ENCODE results near the gene TAOK2. TPM values are rescaled to one million over a fixed set of nuclear protein-coding genes. Genes with fewer than 3 reads are reported as not detected.
"Not testable (repeated sequence)": the region's sequence is repeated elsewhere in the genome, so short reads cannot be mapped to it uniquely, and the experiment has no call there.

Gene TAOK2
- polyA plus RNA-seq, 6 donors from 2014 or later = 2.3 to 8.5 (median 3.4) TPM

- Mint-ChIP-seq H3K36me3 (peaks cover 0 to 17% of the 10 kb centered on the region in 2 donors), H3K4me3 (no peak overlapping the region), H3K27ac (peak overlapping the region in 1 of 6 donors; percentile 32), H3K4me1 (peaks cover 10 to 26% (median 21%) of the 10 kb centered on the region in 3 donors), H3K9me3 (no peaks in the 10 kb centered on the region), H3K27me3 (peaks cover 0 to 20% (median 18%) of the 10 kb centered on the region in 3 donors)
- DNase-seq = peak; percentile 39
- peak; percentile 72 to 82 for ATAC-seq (ENCODE audit: low read depth in 2 of 2)
Observed at GRCh38 chr16:30005341-30006094, 31.9 kb downstream of the TAOK2 start.

- DNase-seq (no peak), ATAC-seq (ENCODE audit: low read depth in 2 of 2) (no peak)
- H3K27ac Mint-ChIP-seq = no peak overlapping the region
- peaks cover 10 to 29% (median 23%) of the 10 kb centered on the region in 3 donors for H3K4me1 Mint-ChIP-seq
- H3K27me3 Mint-ChIP-seq = peaks cover 0 to 22% (median 18%) of the 10 kb centered on the region in 3 donors
- H3K9me3 Mint-ChIP-seq = no peaks in the 10 kb centered on the region
- H3K4me3 Mint-ChIP-seq = no peak overlapping the region
- H3K36me3 Mint-ChIP-seq = peaks cover 0 to 17% of the 10 kb centered on the region in 2 donors
Observed at GRCh38 chr16:30006095-30006473, 32.4 kb downstream of the TAOK2 start.

GRCh38 chr16:30006659-30007377 lies 33.1 kb downstream of the TAOK2 start:
- Mint-ChIP-seq H3K27ac (peak overlapping the region in 2 of 6 donors; percentile 60 to 90), H3K27me3 (peaks cover under 1 to 26% (median 22%) of the 10 kb centered on the region in 3 donors), H3K9me3 (no peaks in the 10 kb centered on the region), H3K36me3 (peaks cover 0 to 15% of the 10 kb centered on the region in 2 donors), H3K4me1 (peaks cover 11 to 33% (median 25%) of the 10 kb centered on the region in 3 donors), H3K4me3 (peak overlapping the region in 1 of 8 donors; percentile 60)
- ATAC-seq (ENCODE audit: low read depth in 2 of 2) (no peak), DNase-seq (no peak)

DNA sequence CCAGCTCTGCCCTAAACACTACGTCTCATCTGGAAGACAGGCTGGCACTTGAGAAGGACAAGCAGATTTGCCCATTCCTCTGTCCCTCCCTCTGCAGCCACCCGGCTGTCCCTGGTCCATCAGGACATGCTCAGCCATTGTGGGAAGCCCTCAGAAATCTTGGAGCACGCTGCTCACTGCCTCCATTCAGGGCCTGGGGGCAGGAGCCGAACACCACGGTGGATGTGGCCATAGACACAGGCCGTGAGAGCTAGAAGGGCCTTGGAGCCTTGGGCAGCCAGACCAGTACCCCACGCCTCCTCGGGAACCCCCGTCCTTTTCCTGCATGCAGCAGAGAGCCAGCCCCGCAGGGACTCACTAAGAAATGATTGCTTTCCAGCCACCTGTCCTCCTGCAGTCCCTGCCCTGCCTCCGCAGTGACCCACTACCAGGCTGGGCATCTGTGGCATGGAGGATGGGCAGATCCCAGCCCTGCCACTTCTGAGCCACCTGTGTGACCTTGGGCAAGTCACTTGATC lies 33.8 kb downstream of the TAOK2 start:
- ATAC-seq (ENCODE audit: low read depth in 2 of 2) (no peak), DNase-seq (no peak)
- peaks cover 5 to 31% (median 28%) of the 10 kb centered on the region in 3 donors for H3K27me3 Mint-ChIP-seq
- H3K27ac Mint-ChIP-seq = peak overlapping the region in 1 of 6 donors; percentile 60
- peaks cover 0 to 9% of the 10 kb centered on the region in 2 donors for H3K36me3 Mint-ChIP-seq
- H3K4me3 Mint-ChIP-seq = no peak overlapping the region
- H3K4me1 Mint-ChIP-seq = peaks cover 13 to 38% (median 23%) of the 10 kb centered on the region in 3 donors
- no peaks in the 10 kb centered on the region for H3K9me3 Mint-ChIP-seq

DNA sequence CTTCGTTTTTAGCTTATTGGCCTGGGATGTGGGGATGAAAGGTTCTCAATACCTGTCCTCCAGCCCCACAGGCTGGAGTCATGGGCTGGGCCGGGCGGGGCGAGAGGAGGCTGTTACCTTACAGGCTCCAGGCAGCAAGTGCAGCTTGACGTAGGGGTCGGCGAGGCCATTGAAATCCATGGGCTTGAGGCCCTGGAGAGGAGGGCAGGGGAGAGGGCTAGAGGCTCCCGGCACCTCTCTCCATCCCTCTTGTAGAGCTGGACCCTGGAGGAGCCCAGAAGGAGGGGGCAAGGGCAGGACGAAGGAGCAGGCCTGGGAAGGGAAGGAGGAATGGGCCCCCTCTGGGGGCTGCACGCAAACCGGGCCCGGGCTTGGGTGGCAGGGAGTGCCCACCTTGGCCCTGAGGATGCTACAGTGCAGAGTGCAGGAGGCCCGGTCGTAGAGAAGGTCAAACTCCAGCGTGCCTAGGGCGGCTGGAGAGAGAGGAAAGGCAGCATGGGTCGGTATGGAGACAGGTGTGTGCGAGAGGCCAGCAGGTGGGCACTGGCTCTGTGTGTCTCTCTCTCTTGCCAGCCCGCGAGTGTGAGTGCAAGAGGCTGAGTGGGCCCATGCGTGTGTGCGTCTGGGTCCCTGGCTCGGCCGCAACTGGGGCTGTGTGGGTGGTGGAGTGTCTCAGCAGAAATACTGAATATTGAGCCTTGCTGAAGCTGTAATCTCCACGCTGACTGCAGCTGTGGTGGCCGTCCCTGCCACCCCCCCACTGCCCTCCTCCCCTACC lies 35.6 kb downstream of the TAOK2 start:
- H3K27ac Mint-ChIP-seq = no peak overlapping the region
- DNase-seq (no peak), ATAC-seq (ENCODE audit: low read depth in 2 of 2) (no peak)
- H3K9me3 Mint-ChIP-seq = no peaks in the 10 kb centered on the region
- peaks cover 14 to 32% (median 17%) of the 10 kb centered on the region in 3 donors for H3K4me1 Mint-ChIP-seq
- peak overlapping the region in 5 of 8 donors; percentile 14 to 86 (median 66) for H3K4me3 Mint-ChIP-seq
- H3K27me3 Mint-ChIP-seq = peaks cover 8 to 31% (median 28%) of the 10 kb centered on the region in 3 donors
- H3K36me3 Mint-ChIP-seq = no peaks in the 10 kb centered on the region

DNA sequence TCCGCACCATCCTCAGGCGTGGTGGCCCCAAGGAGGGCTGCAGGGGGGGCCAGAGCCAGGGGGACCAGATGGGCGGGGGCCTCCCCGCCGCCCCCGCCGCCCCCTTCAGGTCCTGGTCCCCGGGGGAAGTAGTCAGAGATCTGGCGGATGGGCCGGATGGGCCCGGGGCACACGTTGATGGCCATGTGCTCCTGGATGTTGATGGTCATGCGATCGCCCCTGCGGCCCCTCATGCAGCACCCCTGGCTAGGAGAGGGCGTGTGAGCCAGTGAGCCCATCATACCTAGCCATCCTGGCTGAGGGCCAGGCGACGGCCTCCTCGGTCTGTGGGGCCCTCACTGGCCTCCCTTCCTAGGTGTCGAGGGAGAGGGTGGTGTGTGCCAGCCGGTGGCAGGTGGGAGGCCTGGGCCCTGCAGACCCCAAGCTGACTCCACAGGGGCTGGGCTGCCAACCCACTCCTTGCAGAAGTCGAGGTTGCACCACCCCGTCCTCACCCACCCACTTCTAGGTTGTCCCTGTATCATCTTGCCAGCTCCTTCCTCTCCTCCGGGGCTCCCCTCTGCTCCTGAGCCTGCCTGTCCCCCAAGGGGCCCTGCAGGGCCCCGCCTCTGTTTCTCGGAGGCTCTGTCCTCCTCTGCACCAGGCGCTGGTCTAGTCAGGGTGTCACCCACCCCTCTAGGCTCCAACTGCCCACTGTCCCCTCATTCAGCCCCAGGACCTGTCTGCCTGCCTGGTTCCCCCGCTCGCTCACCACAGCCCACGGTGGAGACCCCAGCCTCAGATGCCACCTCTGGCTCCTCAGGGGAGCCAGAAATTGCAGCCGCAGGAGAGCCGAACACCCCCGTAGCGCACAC lies 36.5 kb downstream of the TAOK2 start:
- Mint-ChIP-seq H3K27ac (no peak overlapping the region), H3K4me3 (peak overlapping the region in 7 of 8 donors; percentile 51 to 89 (median 68)), H3K4me1 (peaks cover 13 to 22% (median 17%) of the 10 kb centered on the region in 3 donors), H3K9me3 (no peaks in the 10 kb centered on the region), H3K36me3 (no peaks in the 10 kb centered on the region), H3K27me3 (peaks cover 8 to 31% (median 28%) of the 10 kb centered on the region in 3 donors)
- no peak for ATAC-seq (ENCODE audit: low read depth in 2 of 2)
- no peak for DNase-seq

DNA sequence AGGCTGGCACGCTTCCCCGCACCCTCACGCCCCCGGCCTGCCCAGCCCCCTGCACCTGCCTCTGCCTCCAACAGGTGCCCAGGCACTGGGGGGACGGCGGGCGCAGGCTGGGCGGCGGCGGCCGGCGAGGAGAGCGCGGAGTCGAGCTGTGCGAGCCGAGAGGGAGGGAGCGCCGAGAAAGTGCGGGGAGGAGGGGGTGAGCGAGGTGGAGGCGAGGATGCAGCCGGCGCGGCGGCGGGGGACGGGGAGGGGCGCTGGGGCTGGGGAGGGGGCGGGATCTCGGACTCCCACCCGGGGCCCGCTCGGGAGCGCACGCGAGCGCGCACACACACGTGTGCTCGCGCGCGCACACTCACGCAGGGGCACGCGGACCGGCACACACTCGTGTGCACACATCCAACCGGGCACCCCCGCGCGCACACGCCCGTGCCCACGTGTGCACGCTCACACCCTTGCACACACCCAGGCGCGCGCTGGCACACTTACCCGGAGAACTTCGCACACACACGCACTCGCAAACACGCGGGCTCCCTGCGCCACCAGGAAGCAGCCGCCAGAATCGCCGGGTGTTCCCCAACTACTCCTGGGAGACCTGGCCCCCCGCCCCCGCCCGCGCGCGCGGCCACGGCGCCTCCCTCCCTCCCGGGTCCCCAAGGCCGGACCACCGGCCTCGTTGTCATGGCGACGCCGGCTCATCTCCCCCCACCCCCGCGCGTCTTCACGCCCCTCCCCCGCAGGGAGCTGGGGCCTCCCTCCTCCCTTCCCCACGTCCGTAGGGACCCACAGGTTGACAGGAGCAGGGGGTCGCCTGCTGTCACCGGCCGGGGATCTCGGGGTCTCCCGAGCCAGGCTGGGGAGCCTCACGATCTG lies 37.4 kb downstream of the TAOK2 start, which contains the start of gene DOC2A:
DOC2A (minus strand) TSS at position 184 of the 870 bp plus-strand sequence. CDS start 805 bp downstream, outside the sequence.
- H3K27ac Mint-ChIP-seq = peak within 1 kb of the TSS in 1 of 6 donors; percentile 89
- H3K4me3 Mint-ChIP-seq = peak within 1 kb of the TSS; percentile 64 to 89 (median 82)
- H3K4me1 Mint-ChIP-seq = peaks cover 13 to 17% (median 17%) of the 10 kb centered on the region in 3 donors
- DNase-seq (no peak), ATAC-seq (ENCODE audit: low read depth in 2 of 2) (peak; percentile 59 to 64)
- H3K9me3 Mint-ChIP-seq = no peaks in the 10 kb centered on the region
- no peaks in the 10 kb centered on the region for H3K36me3 Mint-ChIP-seq
- H3K27me3 Mint-ChIP-seq = peaks cover 8 to 35% (median 28%) of the 10 kb centered on the region in 3 donors

DNA sequence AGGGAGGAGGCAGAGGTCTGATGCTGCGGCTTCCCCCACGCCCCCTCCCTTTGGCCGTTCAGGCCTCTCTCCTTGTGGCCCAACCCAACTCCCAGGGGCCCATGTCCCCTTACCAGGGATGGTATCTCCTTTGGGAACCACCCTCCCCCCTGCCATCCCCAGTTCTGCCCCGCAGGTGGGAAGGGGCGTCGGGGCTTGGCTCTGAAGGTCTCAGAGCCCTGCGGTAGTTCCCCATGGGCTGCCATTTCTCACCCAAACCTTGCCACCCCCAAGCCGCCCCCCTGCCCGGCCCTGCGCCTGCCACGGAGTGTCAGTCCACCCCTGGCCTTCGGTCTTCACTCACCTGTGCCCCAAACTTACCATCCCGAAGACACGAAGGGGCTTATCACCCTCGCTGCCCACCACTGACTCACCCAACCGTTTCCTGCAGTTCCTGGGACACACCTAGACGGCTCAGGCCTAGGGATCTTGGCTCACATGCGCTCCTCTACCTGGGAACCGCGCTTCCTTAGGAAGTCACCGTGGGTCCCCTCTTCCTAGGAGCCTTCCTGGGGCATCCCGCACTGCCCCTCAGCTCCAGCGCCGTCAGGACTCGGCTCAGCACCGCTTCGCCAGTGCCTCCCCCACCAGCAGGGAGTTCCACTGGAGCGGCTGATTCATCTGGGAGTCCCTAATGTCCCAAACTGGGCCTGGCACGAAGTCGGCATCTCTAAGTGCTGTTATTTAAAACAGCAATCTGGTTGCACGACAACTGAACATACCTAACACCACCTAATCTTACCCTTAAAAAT lies 38.2 kb downstream of the TAOK2 start:
- H3K4me1 Mint-ChIP-seq = peaks cover 13 to 17% (median 17%) of the 10 kb centered on the region in 3 donors
- no peak for DNase-seq
- H3K4me3 Mint-ChIP-seq = peak overlapping the region; percentile 5 to 86 (median 82)
- no peaks in the 10 kb centered on the region for H3K36me3 Mint-ChIP-seq
- H3K27me3 Mint-ChIP-seq = peaks cover 8 to 35% (median 28%) of the 10 kb centered on the region in 3 donors
- no peaks in the 10 kb centered on the region for H3K9me3 Mint-ChIP-seq
- no peak for ATAC-seq (ENCODE audit: low read depth in 2 of 2)
- H3K27ac Mint-ChIP-seq = peak overlapping the region in 4 of 6 donors; percentile 36 to 89 (median 53)

DNA sequence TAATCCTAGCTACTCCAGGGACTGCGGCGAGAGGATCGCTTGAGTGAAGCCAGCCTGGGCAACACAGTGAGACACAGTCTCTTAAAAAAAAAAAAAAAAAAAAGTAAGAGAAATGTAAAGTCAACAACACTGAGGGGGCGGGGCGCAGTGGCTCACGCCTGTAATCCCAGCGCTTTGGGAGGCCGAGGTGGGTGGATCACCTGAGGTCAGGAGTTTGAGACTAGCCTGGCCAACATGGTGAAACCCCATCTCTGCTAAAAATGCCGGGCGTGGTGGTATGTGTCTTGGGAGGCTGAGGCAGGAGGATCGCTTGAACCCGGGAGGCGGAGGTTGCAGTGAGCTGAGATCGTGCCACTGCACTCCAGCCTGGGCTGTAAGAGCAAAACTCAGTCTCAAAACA lies 38.9 kb downstream of the TAOK2 start:
- Mint-ChIP-seq H3K4me3 (peak overlapping the region in 3 of 8 donors; percentile 49 to 83 (median 60)), H3K27me3 (peaks cover 8 to 40% (median 28%) of the 10 kb centered on the region in 3 donors), H3K4me1 (peaks cover 13 to 17% (median 17%) of the 10 kb centered on the region in 3 donors)
- not testable (repeated sequence) for H3K9me3 Mint-ChIP-seq; H3K27ac Mint-ChIP-seq; H3K36me3 Mint-ChIP-seq; DNase-seq; ATAC-seq (ENCODE audit: low read depth in 2 of 2)

GRCh38 chr16:30015450-30015849 lies 41.8 kb downstream of the TAOK2 start:
- H3K9me3 Mint-ChIP-seq; H3K27ac Mint-ChIP-seq; H3K4me3 Mint-ChIP-seq; H3K36me3 Mint-ChIP-seq; ATAC-seq (ENCODE audit: low read depth in 2 of 2); DNase-seq: not testable (repeated sequence)
- H3K4me1 Mint-ChIP-seq = peaks cover 8 to 18% (median 12%) of the 10 kb centered on the region in 3 donors
- peaks cover 8 to 21% (median 11%) of the 10 kb centered on the region in 3 donors for H3K27me3 Mint-ChIP-seq
